ENCODE results near the gene SUGCT. TPM values are rescaled to one million over a fixed set of nuclear protein-coding genes. Genes with fewer than 3 reads are reported as not detected.
"Not testable (repeated sequence)": the region's sequence is repeated elsewhere in the genome, so short reads cannot be mapped to it uniquely, and the experiment has no call there.

Gene SUGCT
- total RNA-seq, 1 donor from 2014 or later: 9.8 TPM

DNA sequence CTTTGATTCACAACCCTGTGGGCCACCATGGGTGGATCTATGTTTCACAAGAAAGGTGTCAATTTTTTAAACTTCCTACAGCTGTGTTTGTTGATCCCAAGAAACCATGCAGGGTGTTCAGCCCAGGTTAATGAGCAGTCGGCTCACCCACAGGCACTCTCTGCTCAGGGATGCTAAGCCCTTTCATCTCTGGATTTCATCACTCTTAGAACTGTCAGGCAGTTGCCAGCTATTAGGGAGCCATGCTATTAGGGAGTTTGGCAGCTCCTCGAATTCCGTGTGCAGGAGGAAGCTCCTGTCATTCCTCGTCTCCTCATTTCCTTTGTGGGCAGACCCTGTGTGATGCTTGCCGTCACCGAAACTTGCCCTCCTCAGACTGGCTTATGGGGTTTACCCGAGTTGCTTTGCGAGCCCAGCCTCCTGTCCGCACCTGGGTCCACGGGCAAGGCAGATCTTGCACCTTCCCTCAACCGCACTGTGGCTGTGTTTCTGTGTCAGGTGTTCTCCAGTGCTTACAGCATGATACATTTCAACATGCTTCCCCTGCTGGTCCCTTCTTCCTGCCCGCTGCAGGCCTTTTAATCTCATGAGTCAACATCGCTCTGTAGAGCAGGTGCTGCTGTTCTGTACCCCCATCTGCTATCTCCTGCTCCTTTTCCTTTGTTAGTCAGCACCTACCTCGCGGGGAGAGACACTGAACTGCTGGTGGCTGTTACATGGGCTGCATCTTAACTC lies 509.8 kb downstream of the SUGCT start:
- Mint-ChIP-seq H3K36me3 (no peaks in the 10 kb centered on the region), H3K4me1 (peaks cover 71% of the 10 kb centered on the region), H3K4me3 (no peak overlapping the region), H3K27me3 (ENCODE audit: low read depth) (no peaks in the 10 kb centered on the region), H3K9me3 (no peaks in the 10 kb centered on the region), H3K27ac (peak overlapping the region; percentile 22)
- TF ChIP-seq, protein P1, sequence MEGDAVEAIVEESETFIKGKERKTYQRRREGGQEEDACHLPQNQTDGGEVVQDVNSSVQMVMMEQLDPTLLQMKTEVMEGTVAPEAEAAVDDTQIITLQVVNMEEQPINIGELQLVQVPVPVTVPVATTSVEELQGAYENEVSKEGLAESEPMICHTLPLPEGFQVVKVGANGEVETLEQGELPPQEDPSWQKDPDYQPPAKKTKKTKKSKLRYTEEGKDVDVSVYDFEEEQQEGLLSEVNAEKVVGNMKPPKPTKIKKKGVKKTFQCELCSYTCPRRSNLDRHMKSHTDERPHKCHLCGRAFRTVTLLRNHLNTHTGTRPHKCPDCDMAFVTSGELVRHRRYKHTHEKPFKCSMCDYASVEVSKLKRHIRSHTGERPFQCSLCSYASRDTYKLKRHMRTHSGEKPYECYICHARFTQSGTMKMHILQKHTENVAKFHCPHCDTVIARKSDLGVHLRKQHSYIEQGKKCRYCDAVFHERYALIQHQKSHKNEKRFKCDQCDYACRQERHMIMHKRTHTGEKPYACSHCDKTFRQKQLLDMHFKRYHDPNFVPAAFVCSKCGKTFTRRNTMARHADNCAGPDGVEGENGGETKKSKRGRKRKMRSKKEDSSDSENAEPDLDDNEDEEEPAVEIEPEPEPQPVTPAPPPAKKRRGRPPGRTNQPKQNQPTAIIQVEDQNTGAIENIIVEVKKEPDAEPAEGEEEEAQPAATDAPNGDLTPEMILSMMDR (IDR thresholded peaks at IDR 0.05; ENCODE audit: unreplicated experiment): no peak
- no peak for DNase-seq (ENCODE audit: low spot score in 2 of 2, unreplicated experiment in 2 of 2)

DNA sequence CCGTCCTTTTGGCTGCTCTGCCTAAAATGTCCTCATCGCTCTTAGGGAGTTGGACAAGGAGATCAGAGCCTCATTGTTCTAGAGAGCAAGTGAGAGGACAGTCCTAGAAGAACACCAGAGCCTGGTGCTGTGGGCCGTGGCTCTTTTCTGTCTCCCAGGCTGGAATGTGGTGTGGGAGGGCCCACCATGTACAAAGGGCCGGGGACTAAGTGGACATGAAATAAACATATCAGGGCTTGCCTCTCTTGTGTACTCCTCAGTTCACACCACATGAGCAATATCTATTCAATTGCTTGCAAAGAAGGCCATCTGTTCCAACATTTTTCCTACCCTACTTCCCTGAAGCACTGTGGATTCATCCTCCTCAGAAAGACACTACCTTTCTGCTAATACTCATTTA lies 510.4 kb downstream of the SUGCT start:
- no peaks in the 10 kb centered on the region for H3K9me3 Mint-ChIP-seq
- peaks cover 67% of the 10 kb centered on the region for H3K4me1 Mint-ChIP-seq
- no peak for DNase-seq (ENCODE audit: low spot score in 2 of 2, unreplicated experiment in 2 of 2)
- H3K36me3 Mint-ChIP-seq: no peaks in the 10 kb centered on the region
- H3K27me3 Mint-ChIP-seq (ENCODE audit: low read depth): no peaks in the 10 kb centered on the region
- H3K27ac Mint-ChIP-seq: peak overlapping the region; percentile 22
- no peak overlapping the region for H3K4me3 Mint-ChIP-seq
- TF ChIP-seq, protein P1 (IDR thresholded peaks at IDR 0.05; ENCODE audit: unreplicated experiment): no peak

DNA sequence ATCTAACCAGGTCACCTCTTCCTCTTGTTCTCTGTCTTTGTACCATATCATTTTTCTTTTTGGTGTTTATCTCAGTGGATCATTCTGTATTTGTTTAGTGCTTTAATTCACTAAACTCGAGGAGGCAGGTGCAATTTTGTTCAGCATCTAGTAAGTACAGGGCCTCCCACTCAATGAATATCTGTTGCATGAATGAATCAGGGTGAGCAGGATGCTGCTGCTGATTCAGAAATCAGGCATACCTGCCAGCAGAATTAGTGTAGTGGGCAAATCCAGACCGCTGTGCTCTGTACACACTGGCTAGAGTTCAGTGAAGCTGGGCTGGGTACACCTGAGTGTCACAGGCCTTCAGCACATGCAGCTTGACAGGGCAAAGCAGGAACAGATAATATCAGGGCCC lies 511.9 kb downstream of the SUGCT start:
- no peaks in the 10 kb centered on the region for H3K27me3 Mint-ChIP-seq (ENCODE audit: low read depth)
- peaks cover 7% of the 10 kb centered on the region for H3K9me3 Mint-ChIP-seq
- no peak overlapping the region for H3K4me3 Mint-ChIP-seq
- TF ChIP-seq, protein P1 (IDR thresholded peaks at IDR 0.05; ENCODE audit: unreplicated experiment): no peak
- H3K4me1 Mint-ChIP-seq: peaks cover 52% of the 10 kb centered on the region
- peak overlapping the region; percentile 52 for H3K27ac Mint-ChIP-seq
- no peak for DNase-seq (ENCODE audit: low spot score in 2 of 2, unreplicated experiment in 2 of 2)
- peaks cover 5% of the 10 kb centered on the region for H3K36me3 Mint-ChIP-seq

DNA sequence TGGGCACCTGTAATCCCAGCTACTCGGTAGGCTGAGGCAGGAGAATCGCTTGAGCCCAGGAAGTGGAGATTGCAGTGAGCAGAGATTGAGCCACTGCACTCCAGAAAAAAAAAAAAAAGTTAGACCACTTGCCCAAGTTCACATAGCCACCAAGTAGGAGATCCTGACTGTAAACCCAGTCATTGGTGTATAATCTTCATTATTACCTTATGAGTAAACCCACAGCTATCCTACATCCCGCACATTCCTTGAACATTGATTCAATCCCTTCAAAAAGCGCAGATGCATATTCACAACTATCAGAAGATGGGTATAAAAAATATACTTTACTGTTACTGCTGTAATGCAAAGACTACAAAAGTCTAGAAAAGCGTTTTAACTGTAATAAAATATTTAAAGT lies 512.9 kb downstream of the SUGCT start:
- TF ChIP-seq, protein P1 (IDR thresholded peaks at IDR 0.05; ENCODE audit: unreplicated experiment): no peak
- Mint-ChIP-seq H3K9me3 (peaks cover 13% of the 10 kb centered on the region), H3K27me3 (ENCODE audit: low read depth) (no peaks in the 10 kb centered on the region), H3K4me1 (peaks cover 44% of the 10 kb centered on the region), H3K4me3 (no peak overlapping the region), H3K36me3 (peaks cover 8% of the 10 kb centered on the region), H3K27ac (no peak overlapping the region)
- DNase-seq (ENCODE audit: low spot score in 2 of 2, unreplicated experiment in 2 of 2): no peak

DNA sequence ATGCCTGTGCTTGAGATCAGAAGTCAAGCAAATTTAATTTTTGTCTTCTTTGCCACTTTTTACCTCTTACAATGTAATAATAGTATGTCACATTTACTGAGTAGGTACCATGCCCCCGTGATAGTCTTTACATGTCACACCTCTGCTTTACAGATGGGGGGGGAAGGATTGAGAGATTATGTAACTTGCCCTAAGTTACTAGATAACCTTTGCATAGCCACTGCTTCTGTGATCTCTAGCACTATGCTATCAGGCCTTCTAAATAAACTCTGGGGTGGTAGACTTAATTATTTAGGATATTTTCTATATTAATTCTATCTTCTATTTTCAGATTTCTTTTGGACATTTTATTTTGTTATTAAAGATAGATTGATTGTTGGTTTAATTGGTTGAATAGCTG lies 514.4 kb downstream of the SUGCT start:
- no peaks in the 10 kb centered on the region for H3K27me3 Mint-ChIP-seq (ENCODE audit: low read depth)
- peaks cover 8% of the 10 kb centered on the region for H3K36me3 Mint-ChIP-seq
- H3K9me3 Mint-ChIP-seq: peaks cover 13% of the 10 kb centered on the region
- no peak overlapping the region for H3K27ac Mint-ChIP-seq
- H3K4me3 Mint-ChIP-seq: no peak overlapping the region
- no peak for DNase-seq (ENCODE audit: low spot score in 2 of 2, unreplicated experiment in 2 of 2)
- H3K4me1 Mint-ChIP-seq: peaks cover 33% of the 10 kb centered on the region
- TF ChIP-seq, protein P1 (IDR thresholded peaks at IDR 0.05; ENCODE audit: unreplicated experiment): no peak

DNA sequence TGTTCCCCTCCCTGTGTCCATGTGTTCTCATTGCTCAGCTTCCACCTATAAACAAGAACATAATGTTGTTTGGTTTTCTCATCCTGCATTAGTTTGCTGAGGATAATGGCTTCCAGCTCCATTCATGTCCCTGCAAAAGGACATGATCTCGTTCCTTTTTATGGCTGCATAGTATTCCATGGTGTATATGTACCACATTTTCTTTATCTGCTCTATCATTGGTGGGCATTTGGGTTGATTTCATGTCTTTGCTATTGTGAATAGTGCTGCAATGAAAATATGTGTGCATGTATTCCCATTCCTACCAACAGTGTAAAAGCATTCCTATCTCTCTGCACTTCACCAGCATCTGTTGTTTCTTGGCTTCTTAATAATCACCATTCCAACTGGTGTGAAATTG lies 516.1 kb downstream of the SUGCT start:
- DNase-seq (ENCODE audit: low spot score in 2 of 2, unreplicated experiment in 2 of 2); H3K36me3 Mint-ChIP-seq; H3K27ac Mint-ChIP-seq; H3K4me3 Mint-ChIP-seq; H3K27me3 Mint-ChIP-seq (ENCODE audit: low read depth): not testable (repeated sequence)
- Mint-ChIP-seq H3K4me1 (peaks cover 16% of the 10 kb centered on the region), H3K9me3 (peaks cover 13% of the 10 kb centered on the region)

All from mesothelial cell of epicardium (in vitro differentiated cells).